SW480 (cell line): ENCODE results near the gene DMPK.
A peak's percentile ranks its signal among the peaks of the same experiment; 100 is the strongest.
"Not testable (repeated sequence)": the region's sequence is repeated elsewhere in the genome, so short reads cannot be mapped to it uniquely, and the experiment has no call there.

Experiments
- DNase-seq: peaks from one replicate; pipeline ENCODE4 v3.0.0-alpha.2; 2016; ENCODE audit warnings: low spot score

Gene DMPK

GRCh38 chr19:45768655-45768983 lies 13.7 kb downstream of the DMPK start:
- no peak for DNase-seq

- peak; percentile 72 for DNase-seq
Measured at GRCh38 chr19:45767881-45768654, 14.2 kb downstream of the DMPK start.

GRCh38 chr19:45767410-45767880 lies 14.8 kb downstream of the DMPK start:
- DNase-seq, result peak; percentile 87

GRCh38 chr19:45766869-45767346 lies 15.4 kb downstream of the DMPK start:
- no peak for DNase-seq

- no peak for DNase-seq
Measured at GRCh38 chr19:45766296-45766868, 15.9 kb downstream of the DMPK start.

- no peak for DNase-seq
Measured at GRCh38 chr19:45765702-45766295, 16.5 kb downstream of the DMPK start.

GRCh38 chr19:45764945-45765701 lies 17.2 kb downstream of the DMPK start:
- no peak for DNase-seq

GRCh38 chr19:45764475-45764874 lies 17.8 kb downstream of the DMPK start:
- DNase-seq, result no peak

GRCh38 chr19:45763691-45764294 lies 18.5 kb downstream of the DMPK start:
- no peak for DNase-seq

GRCh38 chr19:45762870-45763631 lies 19.2 kb downstream of the DMPK start:
- no peak for DNase-seq

GRCh38 chr19:45761714-45762113 lies 20.6 kb downstream of the DMPK start:
- no peak for DNase-seq

- DNase-seq, result no peak
Measured at GRCh38 chr19:45758921-45759320, 23.4 kb downstream of the DMPK start.

- no peak for DNase-seq
Measured at GRCh38 chr19:45757695-45758094, 24.6 kb downstream of the DMPK start.

- DNase-seq, result no peak
Measured at GRCh38 chr19:45754323-45754722, 28.0 kb downstream of the DMPK start.

- DNase-seq, result no peak
Measured at GRCh38 chr19:45753548-45753947, 28.7 kb downstream of the DMPK start.

GRCh38 chr19:45752639-45753038 lies 29.7 kb downstream of the DMPK start:
- no peak for DNase-seq

GRCh38 chr19:45751483-45751882 lies 30.8 kb downstream of the DMPK start:
- DNase-seq, result not testable (repeated sequence)

- no peak for DNase-seq
Measured at GRCh38 chr19:45747513-45747912, 34.8 kb downstream of the DMPK start.

- no peak for DNase-seq
Measured at GRCh38 chr19:45746866-45747265, 35.4 kb downstream of the DMPK start.

- DNase-seq, result no peak
Measured at GRCh38 chr19:45745606-45746005, 36.7 kb downstream of the DMPK start.

- DNase-seq, result no peak
Measured at GRCh38 chr19:45742969-45743368, 39.3 kb downstream of the DMPK start.
